Gastroesophageal sphincter (tissue), 4 donors: Measurements from ENCODE around the gene RAB24. TPM values are rescaled to one million over a fixed set of nuclear protein-coding genes. Genes with fewer than 3 reads are reported as not detected.

Experiments used
- ATAC-seq: fragments of 150-250 bp; one replicate; pipeline ENCODE4 v1.9.1; 2016; ENCODE audit warnings: mild to moderate bottlenecking, moderate library complexity
- H3K27ac ChIP-seq, 4 donors: fragments of 200-600 bp; sonication (generic) in 3 of 4; 1 replicate in 3 of 4; 2 replicates in 1 of 4; pipeline ENCODE4 v1.5.1; 2016 to 2019
- H3K27me3 ChIP-seq: fragments of 200-600 bp; sonication (generic); one replicate; pipeline ENCODE4 v1.5.1; 2019
- H3K36me3 ChIP-seq, 2 donors: fragments of 200-600 bp; sonication (generic); one replicate each; pipeline ENCODE4 v1.5.1; 2019; ENCODE audit warnings: control low read depth in 1 of 2
- H3K4me1 ChIP-seq, 3 donors: fragments of 200-600 bp; sonication (generic); 1 replicate in 2 of 3; 2 replicates in 1 of 3; pipeline ENCODE4 v1.5.1; 2016 to 2019; ENCODE audit warnings: control low read depth in 2 of 3
- H3K4me3 ChIP-seq, 2 donors: fragments of 200-600 bp; sonication (generic); one replicate each; pipeline ENCODE4 v1.5.1; 2019; ENCODE audit warnings: mild to moderate bottlenecking in 1 of 2, moderate library complexity in 1 of 2
- H3K9me3 ChIP-seq, 3 donors: fragments of 200-600 bp; sonication (generic); one replicate each; pipeline ENCODE4 v1.5.1; 2017 to 2019; ENCODE audit warnings: control low read depth in 2 of 3
- EP300 ChIP-seq: sonication (generic); formaldehyde crosslinking; IDR thresholded peaks from one replicate; pipeline ENCODE4 v1.6.1; 2017; ENCODE audit warnings: antibody characterized with exemption, mild to moderate bottlenecking
- POLR2A ChIP-seq, 2 donors: fragments of 450-650 bp; IDR thresholded peaks; one replicate each; pipeline ENCODE4 v1.6.1; 2017; ENCODE audit warnings: antibody characterized with exemption in 2 of 2, mild to moderate bottlenecking in 2 of 2, moderate library complexity in 1 of 2
- POLR2AphosphoS5 ChIP-seq: sonication (generic); formaldehyde crosslinking; IDR thresholded peaks from one replicate; pipeline ENCODE4 v1.6.1; 2017; ENCODE audit warnings: antibody characterized with exemption
- WGBS, 2 donors: methylation state at CpG; one replicate each; pipeline ENCODE4 v1.1.5; 2018; ENCODE audit warnings: low coverage in 1 of 2; 5-methylcytosine and 5-hydroxymethylcytosine counted together
- total RNA-seq, 4 donors: library from RNA; depleted of rRNA; stranded (reverse); fragments of >200 nt; gene quantifications; one replicate each; pipeline ENCODE4 v1.1.0, GENCODE V29; 2016
- TF ChIP-seq, protein P1 (sequence below), 4 experiments: fragments of 200-600 bp in 2 of 4; fragments of 450-650 bp in 2 of 4; sonication (generic) in 1 of 4; IDR thresholded peaks; one replicate each; pipeline ENCODE4 v1.5.1; 2017 to 2019; ENCODE audit warnings: antibody characterized with exemption in 4 of 4, mild to moderate bottlenecking in 2 of 4, moderate library complexity in 2 of 4

RAB24 gene
- total RNA-seq, 4 donors from 2014 or later: 21.4 to 32.4 (median 24.8) TPM

DNA sequence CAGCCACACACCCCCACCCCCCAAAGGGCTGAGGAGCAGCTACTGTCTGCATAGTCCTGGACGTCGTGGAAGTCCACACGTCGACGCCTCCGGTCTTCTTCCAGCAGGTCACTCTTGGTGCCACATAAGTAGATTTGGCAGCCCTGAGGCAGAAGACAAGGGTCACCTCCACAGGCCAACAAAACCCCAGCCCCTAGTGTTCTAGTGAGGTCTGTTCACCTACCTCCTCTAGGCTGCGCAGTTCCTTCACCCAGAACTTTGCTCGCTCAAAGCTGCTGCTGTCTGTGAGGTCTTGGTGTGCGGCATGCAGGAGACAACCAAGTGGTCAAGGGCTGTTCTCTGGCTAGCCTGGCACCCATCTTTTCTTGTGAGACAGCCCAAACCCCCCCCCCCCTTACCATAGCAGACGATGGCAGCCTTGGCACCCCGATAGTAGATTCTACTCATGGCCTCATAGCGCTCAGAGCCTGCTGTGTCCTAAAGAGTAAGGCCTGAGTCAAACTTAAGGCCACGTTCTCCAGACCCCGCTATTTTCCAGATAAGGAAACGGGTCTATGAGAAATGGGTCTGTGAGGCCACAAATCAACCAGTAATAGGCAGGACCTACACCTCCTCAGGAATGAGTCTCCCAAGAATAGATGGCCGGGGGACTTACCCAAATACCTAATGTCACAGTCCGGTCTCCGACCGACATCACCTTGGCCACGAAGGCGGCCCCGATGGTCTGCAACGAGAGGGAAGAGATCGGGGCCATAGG is 987 bp downstream of the RAB24 start:
- H3K9me3 ChIP-seq: no peaks in the 10 kb centered on the region
- no peak for ATAC-seq
- TF ChIP-seq EP300 (no peak), POLR2A (IDR thresholded peaks at IDR 0.05) (no peak), POLR2AphosphoS5 (no peak)
- TF ChIP-seq, protein P1, sequence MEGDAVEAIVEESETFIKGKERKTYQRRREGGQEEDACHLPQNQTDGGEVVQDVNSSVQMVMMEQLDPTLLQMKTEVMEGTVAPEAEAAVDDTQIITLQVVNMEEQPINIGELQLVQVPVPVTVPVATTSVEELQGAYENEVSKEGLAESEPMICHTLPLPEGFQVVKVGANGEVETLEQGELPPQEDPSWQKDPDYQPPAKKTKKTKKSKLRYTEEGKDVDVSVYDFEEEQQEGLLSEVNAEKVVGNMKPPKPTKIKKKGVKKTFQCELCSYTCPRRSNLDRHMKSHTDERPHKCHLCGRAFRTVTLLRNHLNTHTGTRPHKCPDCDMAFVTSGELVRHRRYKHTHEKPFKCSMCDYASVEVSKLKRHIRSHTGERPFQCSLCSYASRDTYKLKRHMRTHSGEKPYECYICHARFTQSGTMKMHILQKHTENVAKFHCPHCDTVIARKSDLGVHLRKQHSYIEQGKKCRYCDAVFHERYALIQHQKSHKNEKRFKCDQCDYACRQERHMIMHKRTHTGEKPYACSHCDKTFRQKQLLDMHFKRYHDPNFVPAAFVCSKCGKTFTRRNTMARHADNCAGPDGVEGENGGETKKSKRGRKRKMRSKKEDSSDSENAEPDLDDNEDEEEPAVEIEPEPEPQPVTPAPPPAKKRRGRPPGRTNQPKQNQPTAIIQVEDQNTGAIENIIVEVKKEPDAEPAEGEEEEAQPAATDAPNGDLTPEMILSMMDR (IDR thresholded peaks at IDR 0.05): no peak
- 51% methylated on average over 8 of the region's 24 CpGs; no CpG with 5 or more reads in 1 of the 2 donors for WGBS, 2 donors
- peaks cover 0 to 39% of the 10 kb centered on the region in 2 donors for H3K36me3 ChIP-seq
- H3K4me1 ChIP-seq: peaks cover 0 to 61% (median 38%) of the 10 kb centered on the region in 3 donors
- peak overlapping the region; percentile 80 to 95 for H3K4me3 ChIP-seq
- H3K27me3 ChIP-seq: no peaks in the 10 kb centered on the region
- H3K27ac ChIP-seq: peak overlapping the region in 3 of 4 donors; percentile 85 to 91 (median 89)

DNA sequence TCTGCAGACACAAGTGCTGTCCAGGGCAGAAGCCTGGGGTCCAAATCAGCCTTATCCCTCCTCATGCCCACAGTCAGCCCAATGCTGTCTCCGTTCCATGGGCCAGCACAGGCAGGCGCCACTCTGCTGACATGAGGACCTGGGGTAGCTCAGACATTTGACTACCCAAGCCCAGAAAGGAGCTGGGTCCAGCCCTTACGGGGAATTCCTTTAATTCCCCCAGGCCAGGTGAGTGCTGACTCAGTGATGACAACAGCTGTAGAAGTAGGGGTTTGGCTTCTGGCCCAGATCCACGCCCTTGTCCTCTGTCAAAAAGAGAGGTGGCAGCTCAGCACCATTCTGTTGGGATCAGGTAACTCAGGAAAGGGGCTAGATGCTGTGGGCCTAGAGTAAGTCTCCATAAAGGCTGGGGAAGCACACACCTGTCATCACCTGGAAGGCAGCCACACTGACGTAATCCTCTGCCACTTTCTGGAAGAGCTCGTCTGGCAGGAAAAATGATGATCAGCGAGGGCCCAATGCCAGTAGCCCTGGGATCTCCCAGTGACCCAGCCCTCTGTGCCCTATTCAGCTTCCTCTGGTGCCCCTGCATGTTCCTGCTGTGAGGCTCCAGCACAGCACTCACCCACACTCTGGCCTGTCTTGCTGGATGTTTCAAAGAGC is 1.9 kb downstream of the RAB24 start:
- Histone ChIP-seq H3K27ac (peak overlapping the region in 3 of 4 donors; percentile 85 to 91 (median 89)), H3K9me3 (no peaks in the 10 kb centered on the region), H3K27me3 (no peaks in the 10 kb centered on the region), H3K36me3 (peaks cover 0 to 37% of the 10 kb centered on the region in 2 donors), H3K4me3 (no peak overlapping the region), H3K4me1 (peaks cover 0 to 64% (median 38%) of the 10 kb centered on the region in 3 donors)
- WGBS, 2 donors: no CpG with 5 or more reads among the region's 7 CpGs
- TF ChIP-seq POLR2A (IDR thresholded peaks at IDR 0.05): no peak
- no peak for TF ChIP-seq EP300
- TF ChIP-seq, protein P1 (IDR thresholded peaks at IDR 0.05): no peak
- TF ChIP-seq POLR2AphosphoS5: no peak
- no peak for ATAC-seq

DNA sequence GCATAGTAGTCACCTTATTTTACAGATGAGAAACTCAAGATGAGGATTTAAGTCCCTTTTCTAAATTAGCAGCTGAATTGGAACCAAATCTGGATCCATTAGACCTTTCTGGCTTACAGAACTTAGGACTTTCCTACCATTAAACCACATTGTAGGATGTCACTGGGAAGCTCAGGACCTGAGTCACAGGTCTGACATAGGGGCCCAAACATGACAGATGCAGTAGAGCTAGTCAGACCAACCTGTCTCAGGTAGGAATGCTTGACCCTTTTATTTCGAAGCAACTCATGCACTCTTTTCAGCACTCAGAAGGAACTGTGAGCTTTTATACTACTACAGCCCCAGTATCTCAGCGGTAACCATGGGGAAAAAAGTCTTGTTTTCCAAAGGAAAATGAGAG is 2.6 kb downstream of the RAB24 start:
- H3K27ac ChIP-seq: peak overlapping the region in 3 of 4 donors; percentile 85 to 91 (median 89)
- TF ChIP-seq EP300: no peak
- TF ChIP-seq POLR2AphosphoS5: no peak
- TF ChIP-seq POLR2A (IDR thresholded peaks at IDR 0.05): no peak
- TF ChIP-seq, protein P1 (IDR thresholded peaks at IDR 0.05): no peak
- 71 to 74% methylated on average over 2 of the region's 2 CpGs for WGBS, 2 donors

DNA sequence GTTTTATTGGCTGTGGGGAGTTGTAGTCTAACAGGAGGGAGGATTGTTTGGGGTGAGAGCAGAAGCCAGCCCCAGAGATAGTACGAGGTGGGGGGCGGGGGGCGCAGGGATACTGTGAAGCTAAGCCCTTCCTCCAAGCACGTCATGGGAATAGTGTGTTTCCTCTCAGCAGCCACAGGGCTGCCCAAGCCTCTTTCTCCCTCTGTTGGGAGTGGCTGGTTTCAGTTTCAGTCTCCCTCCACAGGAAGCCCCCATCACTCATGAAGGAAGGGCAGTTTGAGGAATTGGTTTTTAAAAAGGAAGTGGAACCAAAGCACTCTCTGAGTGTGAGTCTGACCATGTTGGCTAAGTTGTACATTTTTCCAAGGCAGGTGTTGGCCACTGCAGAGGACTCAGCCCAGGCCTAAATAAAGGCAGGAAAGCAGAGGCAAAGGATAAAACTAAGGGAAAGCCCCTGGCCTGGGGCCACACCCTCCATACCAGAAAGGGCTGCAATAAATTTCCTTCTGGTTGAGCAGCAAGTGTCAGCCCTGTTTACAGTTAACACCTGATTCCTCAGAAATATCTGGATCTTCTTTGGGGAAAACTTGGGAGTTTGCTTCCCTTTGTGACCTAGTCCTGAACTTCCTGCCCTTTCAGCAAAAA is 3.2 kb downstream of the RAB24 start:
- peak; percentile 48 for ATAC-seq
- WGBS, 2 donors: 0% methylated on average over 2 to 3 of the region's 4 CpGs
- H3K4me3 ChIP-seq: no peak overlapping the region
- peaks cover 0 to 66% (median 38%) of the 10 kb centered on the region in 3 donors for H3K4me1 ChIP-seq
- peak overlapping the region in 3 of 4 donors; percentile 85 to 91 (median 89) for H3K27ac ChIP-seq
- H3K27me3 ChIP-seq: no peaks in the 10 kb centered on the region
- no peaks in the 10 kb centered on the region for H3K9me3 ChIP-seq
- no peak for TF ChIP-seq POLR2A (IDR thresholded peaks at IDR 0.05)
- TF ChIP-seq, protein P1 (IDR thresholded peaks at IDR 0.05): peak in 1 of 4 experiments; percentile 20
- TF ChIP-seq EP300: no peak
- no peak for TF ChIP-seq POLR2AphosphoS5
- H3K36me3 ChIP-seq: peaks cover 0 to 37% of the 10 kb centered on the region in 2 donors

More for the DNA sequence above, 2.6 kb downstream of the RAB24 start:
- peaks cover 0 to 67% (median 38%) of the 10 kb centered on the region in 3 donors for H3K4me1 ChIP-seq
- peaks cover 0 to 37% of the 10 kb centered on the region in 2 donors for H3K36me3 ChIP-seq
- no peak overlapping the region for H3K4me3 ChIP-seq
- H3K9me3 ChIP-seq: no peaks in the 10 kb centered on the region
- no peak for ATAC-seq
- no peaks in the 10 kb centered on the region for H3K27me3 ChIP-seq
